Measurements from ENCODE around the gene PSMB5.

The PSMB5 gene

DNA sequence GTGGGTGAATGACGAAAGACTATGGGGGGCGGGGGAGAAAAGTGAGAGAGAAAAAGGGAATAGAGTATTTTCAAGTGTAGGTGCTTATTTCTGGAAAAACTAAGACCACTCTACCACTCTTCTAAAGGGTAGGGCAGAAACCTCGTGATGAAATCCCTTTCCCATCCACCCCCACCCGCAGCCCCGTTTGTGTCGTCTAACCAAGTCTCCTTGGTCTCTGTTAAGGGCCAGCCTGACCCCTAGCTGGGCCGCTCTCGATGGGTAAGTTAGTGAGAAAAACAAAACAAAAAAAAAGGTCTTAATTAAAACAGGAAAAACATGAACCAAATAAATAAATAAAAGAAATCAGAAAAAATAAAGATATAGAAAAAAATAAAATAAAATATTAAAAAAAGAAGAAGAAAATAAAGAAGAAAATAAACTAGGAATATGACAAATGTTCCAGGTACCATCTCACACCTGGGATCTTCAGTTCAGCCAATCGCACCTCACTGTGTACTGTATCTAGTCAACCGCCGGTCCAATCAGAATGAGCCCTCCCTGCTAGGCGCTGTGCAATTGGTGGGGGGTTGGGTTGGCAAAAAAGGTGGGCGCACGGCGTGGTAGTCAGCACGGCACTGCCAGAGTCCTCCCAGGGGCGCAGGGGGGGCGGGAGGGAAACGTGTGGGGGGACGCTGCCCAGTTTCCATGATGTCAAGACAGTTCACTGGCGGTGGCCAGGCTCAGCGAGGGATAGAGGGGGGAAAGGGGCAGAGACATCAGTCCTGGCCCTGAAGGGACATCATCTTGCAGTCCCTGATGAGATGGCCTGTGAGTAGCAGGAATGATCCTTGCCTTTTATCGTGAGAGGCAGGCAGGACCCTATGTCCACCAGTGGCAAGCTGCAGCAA lies 32.4 kb upstream of the PSMB5 start:
- Mint-ChIP-seq H3K36me3 (ENCODE audit: low read depth) (peaks cover 78% of the 10 kb centered on the region), H3K9me3 (no peaks in the 10 kb centered on the region), H3K4me1 (ENCODE audit: low read depth) (peaks cover 39% of the 10 kb centered on the region), H3K4me3 (no peak overlapping the region), H3K27me3 (no peaks in the 10 kb centered on the region), H3K27ac (no peak overlapping the region)

DNA sequence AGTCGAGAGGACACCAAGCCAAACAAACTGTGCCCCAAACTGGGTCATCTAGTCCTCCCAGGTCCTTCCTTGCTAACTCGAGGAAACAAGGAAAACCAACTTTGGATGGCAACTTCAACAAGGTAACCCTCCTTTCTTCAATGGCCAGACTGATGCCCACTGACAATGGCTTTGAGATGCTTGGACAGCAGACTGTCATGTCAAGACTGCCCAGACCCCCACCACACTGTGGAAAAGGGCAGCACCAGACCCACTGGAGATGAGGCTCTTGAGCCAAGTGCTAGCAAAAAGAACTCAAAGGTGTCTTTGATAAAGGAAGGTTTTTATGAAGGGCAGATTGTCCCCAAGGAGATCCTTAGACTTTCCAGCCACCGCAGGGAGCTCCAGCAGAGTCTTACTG lies 31.7 kb upstream of the PSMB5 start:
- Mint-ChIP-seq H3K9me3 (no peaks in the 10 kb centered on the region), H3K4me1 (ENCODE audit: low read depth) (peaks cover 32% of the 10 kb centered on the region), H3K36me3 (ENCODE audit: low read depth) (peaks cover 74% of the 10 kb centered on the region), H3K27ac (no peak overlapping the region), H3K27me3 (no peaks in the 10 kb centered on the region), H3K4me3 (no peak overlapping the region)

DNA sequence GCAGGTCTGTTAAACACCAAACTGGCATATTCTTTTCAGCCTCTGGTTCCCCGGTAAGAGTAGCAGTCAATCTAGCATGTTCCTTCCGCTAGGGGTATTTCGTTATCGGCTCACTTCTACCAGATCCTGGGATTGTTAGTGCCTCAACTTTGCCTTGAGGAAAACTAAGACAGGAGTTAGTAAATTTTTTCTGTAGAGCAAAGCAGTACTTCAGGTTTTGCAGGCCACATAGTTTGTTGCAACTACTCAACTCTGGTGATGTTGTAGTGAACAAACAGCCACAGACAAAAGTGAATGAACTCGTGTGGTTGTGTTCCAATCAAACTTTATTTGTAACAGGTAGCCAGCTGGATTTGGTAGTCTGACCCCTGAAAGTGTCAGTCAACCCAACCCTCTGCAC lies 28.9 kb upstream of the PSMB5 start:
- Mint-ChIP-seq H3K27me3 (no peaks in the 10 kb centered on the region), H3K27ac (no peak overlapping the region), H3K36me3 (ENCODE audit: low read depth) (peaks cover 76% of the 10 kb centered on the region), H3K4me1 (ENCODE audit: low read depth) (peaks cover 7% of the 10 kb centered on the region), H3K9me3 (no peaks in the 10 kb centered on the region), H3K4me3 (no peak overlapping the region)

DNA sequence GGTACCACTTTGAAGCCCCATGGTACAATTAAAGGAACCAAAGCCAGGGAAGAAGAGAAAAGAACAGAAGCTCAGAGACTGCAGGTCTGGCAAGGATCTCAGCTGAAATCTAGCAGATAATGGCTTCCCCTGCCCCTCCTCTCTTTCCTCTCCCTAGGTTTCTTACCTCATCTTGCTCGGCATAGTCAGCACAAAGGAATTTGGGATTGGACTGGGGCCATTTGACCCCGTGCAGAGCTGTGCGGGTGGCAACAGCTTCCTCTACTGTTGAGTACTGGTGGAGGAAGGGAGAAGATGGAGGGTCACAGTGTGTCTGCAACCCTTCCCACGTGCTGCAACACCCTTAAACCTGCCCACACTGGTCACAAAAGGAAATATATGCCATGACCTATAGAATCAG lies 27.3 kb upstream of the PSMB5 start:
- no peaks in the 10 kb centered on the region for H3K9me3 Mint-ChIP-seq
- H3K27ac Mint-ChIP-seq = no peak overlapping the region
- peaks cover 13% of the 10 kb centered on the region for H3K4me1 Mint-ChIP-seq (ENCODE audit: low read depth)
- no peaks in the 10 kb centered on the region for H3K27me3 Mint-ChIP-seq
- peaks cover 70% of the 10 kb centered on the region for H3K36me3 Mint-ChIP-seq (ENCODE audit: low read depth)
- no peak overlapping the region for H3K4me3 Mint-ChIP-seq

DNA sequence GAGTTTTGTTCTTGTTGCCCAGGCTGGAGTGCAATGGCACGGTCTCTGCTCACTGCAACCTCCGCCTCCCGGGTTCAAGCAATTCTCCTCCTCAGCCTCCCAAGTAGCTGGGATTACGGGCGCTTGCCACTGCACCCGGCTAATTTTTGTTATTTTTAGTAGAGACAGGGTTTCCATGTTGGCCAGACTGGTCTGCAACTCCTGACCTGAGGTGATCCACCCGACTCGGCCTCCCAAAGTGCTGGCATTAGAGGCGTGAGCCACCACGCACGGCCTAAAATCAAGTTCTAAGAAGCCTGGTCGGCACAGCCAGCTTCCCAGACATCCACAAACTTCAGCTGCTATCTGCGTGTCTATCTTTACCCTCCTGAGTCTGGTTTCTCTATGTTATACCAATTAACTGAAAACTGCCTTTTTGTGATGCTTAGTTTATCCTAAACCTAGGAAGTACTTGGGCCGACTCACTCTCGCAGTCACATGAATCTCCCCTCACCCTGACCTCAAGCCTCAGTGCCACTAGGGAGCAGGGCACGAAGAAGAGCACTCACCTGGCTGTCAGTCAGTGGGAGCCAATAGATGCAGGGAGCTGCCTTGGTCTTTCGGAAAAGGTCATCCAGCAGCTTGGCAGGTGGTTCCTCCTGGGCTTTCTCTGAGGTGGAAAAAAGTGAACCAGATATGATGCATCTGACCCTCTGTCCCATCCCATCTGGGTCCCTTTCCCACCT lies 26.0 kb upstream of the PSMB5 start:
- H3K36me3 Mint-ChIP-seq (ENCODE audit: low read depth) = peaks cover 61% of the 10 kb centered on the region
- H3K4me1 Mint-ChIP-seq (ENCODE audit: low read depth) = peaks cover 20% of the 10 kb centered on the region
- no peak overlapping the region for H3K27ac Mint-ChIP-seq
- peaks cover 5% of the 10 kb centered on the region for H3K27me3 Mint-ChIP-seq
- H3K4me3 Mint-ChIP-seq = no peak overlapping the region
- no peaks in the 10 kb centered on the region for H3K9me3 Mint-ChIP-seq

DNA sequence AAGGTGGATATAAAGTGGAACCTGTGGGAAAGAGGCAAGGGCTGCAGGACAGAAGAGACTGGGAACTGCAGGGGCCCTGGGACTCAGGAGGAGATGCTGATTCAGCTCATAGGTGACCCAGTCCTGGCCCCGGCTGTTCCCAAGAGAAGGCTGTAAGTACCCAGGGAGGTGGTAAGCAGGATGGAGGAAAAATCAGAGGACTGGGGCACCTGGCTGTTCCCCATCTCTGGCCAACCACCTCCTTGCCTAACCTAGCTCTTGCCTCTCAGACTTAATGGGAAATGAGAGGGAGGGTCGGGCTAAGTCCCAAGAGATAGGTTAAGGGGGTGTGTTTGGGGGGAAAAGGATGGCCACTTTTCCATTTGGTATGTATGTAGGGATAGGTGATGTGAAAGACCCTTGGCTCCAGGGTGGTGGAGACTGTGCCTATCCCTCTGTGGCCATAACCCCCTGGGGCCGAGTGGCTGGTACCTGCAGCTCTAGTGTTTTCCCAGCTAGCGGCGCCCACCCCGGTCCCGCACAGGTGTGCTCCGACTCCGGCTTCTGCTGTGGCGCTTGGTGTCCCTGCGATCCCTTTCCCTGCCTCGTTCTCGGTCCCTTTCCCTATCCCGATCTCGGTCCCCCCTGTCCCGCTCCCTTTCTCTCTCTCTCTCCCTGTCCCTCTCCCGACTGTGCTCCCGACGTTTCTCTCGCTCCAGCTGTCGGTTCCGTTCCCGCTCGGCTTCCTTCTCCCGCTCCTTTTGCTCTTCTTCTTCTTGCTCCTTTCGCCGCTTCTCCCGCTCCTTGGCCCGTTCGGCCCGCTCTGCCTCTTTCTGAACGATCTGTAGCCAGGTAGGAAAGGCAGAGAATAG lies 24.2 kb upstream of the PSMB5 start:
- H3K27me3 Mint-ChIP-seq = peaks cover 5% of the 10 kb centered on the region
- H3K4me3 Mint-ChIP-seq = no peak overlapping the region
- peaks cover 19% of the 10 kb centered on the region for H3K4me1 Mint-ChIP-seq (ENCODE audit: low read depth)
- H3K36me3 Mint-ChIP-seq (ENCODE audit: low read depth) = peaks cover 44% of the 10 kb centered on the region
- H3K27ac Mint-ChIP-seq = no peak overlapping the region
- no peaks in the 10 kb centered on the region for H3K9me3 Mint-ChIP-seq

DNA sequence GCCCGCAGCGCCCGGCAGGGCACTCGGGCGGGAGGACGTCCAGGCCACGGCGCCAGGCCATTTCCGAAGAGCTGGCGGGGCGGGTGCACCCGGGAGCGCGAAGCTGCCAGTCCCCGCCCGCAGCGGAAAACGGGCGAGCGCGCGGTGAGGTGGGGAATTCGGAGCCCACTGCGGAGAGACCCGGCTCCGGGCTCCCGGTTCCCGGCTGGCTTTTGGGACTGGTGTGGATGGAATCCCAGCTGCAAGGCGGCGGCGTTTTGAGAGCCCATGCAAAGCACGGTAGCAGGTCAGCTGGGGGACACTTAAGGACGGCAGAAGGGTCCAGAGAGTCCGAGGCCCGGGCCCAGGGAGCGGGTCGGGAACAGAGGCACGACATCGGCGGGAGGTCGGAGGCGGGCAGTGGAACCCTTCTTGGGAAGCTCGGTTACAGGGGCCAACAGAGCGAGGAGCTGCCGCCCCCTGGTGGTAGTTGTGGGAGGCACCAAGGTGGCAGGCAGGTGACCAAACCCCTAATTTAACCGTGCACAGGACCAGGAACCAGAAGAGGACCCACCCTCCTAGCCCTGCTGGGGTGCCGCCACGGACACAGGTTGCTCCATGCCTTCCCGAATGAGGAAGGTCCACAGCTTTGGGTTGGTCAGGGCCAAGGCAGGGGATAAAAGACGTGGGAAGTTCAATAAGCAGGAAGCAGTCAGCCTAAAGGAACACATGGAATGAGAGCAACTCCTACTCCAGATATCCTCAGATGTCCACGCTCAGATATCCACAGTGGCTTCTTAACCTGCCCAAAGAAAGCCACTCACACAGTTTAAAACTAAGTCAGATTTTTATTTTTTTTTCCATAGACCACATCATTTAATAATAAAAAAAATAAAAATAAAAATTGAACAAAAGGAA lies 23.3 kb upstream of the PSMB5 start:
- Mint-ChIP-seq H3K9me3 (no peaks in the 10 kb centered on the region), H3K4me3 (peak overlapping the region; percentile 77), H3K4me1 (ENCODE audit: low read depth) (peaks cover 19% of the 10 kb centered on the region), H3K36me3 (ENCODE audit: low read depth) (peaks cover 35% of the 10 kb centered on the region), H3K27me3 (peaks cover 5% of the 10 kb centered on the region), H3K27ac (no peak overlapping the region)

DNA sequence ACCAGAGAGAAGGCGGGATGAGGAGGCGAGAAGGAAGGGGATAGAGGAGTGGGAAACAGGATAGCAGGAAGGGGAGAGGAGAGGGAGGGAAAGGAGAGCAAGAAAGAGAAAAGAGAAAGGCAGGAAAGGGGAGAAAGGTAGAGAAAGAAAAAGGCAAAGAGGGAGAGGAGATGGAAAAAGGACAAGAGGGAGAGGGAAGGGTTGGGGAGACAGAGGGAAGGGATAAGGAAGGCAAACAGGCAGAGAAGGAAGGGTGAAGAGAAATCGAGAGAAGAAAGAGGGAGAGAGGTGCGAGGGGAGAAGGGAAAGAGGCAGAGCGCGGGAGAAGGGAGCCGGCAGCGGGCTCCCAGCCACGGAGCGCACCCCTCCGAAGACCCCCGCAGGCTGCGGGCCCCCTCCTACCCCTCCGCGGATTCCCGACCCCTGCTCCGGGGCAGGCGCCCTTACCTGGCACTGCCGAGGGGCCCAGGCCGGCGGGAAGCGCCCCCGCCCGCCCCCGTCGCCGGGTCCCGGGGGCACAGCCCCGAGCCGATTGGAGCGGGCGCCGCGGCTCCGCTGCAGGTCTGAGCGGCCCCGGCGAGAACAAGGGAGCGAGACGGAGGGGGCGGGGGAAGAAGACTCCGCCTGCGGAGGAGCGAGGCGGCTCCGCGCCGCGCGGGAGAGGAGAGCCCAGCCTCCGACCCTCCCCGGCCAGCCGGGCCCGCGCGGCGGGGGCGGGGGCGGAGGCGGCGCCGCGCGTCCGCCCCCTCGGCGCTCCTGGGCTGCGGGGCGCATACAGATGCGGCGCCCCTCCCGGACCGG lies 22.5 kb upstream of the PSMB5 start, which contains the start of gene CDH24:
Gene CDH24, minus strand, starts transcription at position 565 of the 801 bp plus-strand sequence. CDS start 1,787 bp downstream, outside the sequence.
- H3K36me3 Mint-ChIP-seq (ENCODE audit: low read depth) = peaks cover 27% of the 10 kb centered on the region

DNA sequence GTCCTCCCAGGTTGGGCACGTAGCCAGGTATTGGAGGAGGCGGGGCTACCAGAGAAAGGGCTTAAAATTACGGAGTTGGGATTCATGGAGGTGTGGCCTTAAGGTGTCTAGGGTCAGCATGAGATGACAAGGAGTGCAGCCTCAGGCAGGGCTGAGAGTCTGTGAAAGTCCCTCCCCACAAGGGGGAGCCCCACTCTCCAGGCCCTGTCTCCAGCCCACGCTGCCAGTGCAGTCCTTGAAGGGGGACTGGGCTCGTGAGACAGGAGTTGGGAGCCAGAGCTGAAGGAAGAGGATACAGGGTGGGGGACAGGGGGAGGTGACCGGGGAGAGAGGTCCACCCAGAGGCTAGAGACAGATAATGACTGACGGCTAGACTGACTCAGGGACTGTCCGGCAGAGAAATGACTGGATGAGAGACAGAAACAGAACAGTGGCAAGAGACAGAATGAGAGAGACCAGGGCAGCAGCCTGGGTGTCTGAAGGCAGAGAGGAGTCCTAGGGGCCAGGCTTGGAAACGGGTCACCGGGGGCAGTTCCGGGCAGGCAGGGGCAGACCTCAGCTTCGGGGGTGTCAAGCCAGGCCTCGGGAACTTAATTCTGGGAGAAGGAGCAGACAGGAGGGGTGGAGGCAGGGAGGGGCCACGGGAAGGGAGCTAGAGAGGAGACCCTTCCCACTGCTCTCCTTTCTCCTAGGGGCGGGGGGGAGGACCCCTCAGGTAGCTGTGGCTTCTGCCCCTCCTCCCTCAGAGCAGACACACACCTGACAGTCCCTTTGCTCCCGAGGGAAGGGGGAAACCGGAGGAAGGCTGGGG lies 21.6 kb upstream of the PSMB5 start:
- H3K27me3 Mint-ChIP-seq = peaks cover 5% of the 10 kb centered on the region
- H3K27ac Mint-ChIP-seq = no peak overlapping the region
- H3K4me3 Mint-ChIP-seq = peak overlapping the region; percentile 69
- H3K36me3 Mint-ChIP-seq (ENCODE audit: low read depth) = peaks cover 23% of the 10 kb centered on the region
- H3K4me1 Mint-ChIP-seq (ENCODE audit: low read depth) = peaks cover 19% of the 10 kb centered on the region
- H3K9me3 Mint-ChIP-seq = no peaks in the 10 kb centered on the region

More for the DNA sequence above, 22.5 kb upstream of the PSMB5 start, which contains the start of gene CDH24:
- peaks cover 19% of the 10 kb centered on the region for H3K4me1 Mint-ChIP-seq (ENCODE audit: low read depth)
- H3K9me3 Mint-ChIP-seq = no peaks in the 10 kb centered on the region
- H3K4me3 Mint-ChIP-seq = peak within 1 kb of the TSS; percentile 77
- peaks cover 5% of the 10 kb centered on the region for H3K27me3 Mint-ChIP-seq
- no peak within 1 kb of the TSS for H3K27ac Mint-ChIP-seq

DNA sequence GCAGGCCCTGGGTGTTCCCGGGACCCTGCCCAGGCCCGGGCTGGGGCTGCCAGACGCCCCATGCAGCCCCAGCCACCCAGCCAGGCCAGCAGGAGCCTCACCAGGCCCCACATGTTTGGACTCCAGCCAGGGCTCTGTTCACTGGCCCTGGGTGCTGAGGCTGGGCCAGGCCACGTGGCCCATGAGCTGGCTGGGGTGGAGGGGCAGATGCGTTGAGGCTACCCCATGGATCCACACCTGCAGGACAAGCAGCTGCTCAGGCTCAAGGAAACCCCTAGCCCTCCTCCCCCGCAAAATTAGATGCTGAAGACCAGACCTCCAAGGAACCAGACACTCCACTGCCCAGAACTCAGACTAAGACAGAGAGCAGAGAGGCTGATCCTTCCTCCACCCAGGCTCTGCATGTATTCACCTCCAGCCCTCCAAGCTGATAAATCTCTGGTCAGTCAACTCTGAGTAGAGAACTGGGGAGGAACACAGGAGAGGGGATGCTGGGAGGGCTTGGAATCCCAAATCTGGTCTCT lies 21.0 kb upstream of the PSMB5 start:
- H3K4me3 Mint-ChIP-seq = peak overlapping the region; percentile 69
- peaks cover 17% of the 10 kb centered on the region for H3K36me3 Mint-ChIP-seq (ENCODE audit: low read depth)
- H3K9me3 Mint-ChIP-seq = no peaks in the 10 kb centered on the region
- peaks cover 19% of the 10 kb centered on the region for H3K4me1 Mint-ChIP-seq (ENCODE audit: low read depth)
- peaks cover 5% of the 10 kb centered on the region for H3K27me3 Mint-ChIP-seq
- no peak overlapping the region for H3K27ac Mint-ChIP-seq

DNA sequence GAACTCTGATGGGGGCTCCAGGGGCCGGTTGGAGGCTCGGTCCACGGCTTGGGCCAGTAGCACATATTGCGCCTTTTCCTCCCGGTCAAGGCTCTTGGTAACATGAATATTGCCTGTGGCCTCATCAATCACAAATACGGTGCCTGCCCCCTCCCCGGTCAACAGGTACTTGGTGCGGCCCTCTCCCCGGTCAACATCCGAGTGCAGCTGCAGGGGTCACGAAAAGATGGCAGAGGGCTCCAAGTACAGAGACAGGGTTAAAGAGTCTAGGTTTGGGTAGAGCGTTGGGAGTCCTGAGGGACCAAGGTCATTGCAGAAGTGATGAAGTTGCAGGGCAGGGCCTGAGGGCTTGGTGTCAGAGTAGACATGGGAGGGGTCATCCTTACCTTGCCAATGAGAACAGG lies 20.4 kb upstream of the PSMB5 start:
- H3K27ac Mint-ChIP-seq = no peak overlapping the region
- peaks cover 5% of the 10 kb centered on the region for H3K27me3 Mint-ChIP-seq
- H3K4me1 Mint-ChIP-seq (ENCODE audit: low read depth) = peaks cover 19% of the 10 kb centered on the region
- no peaks in the 10 kb centered on the region for H3K9me3 Mint-ChIP-seq
- no peak overlapping the region for H3K4me3 Mint-ChIP-seq
- peaks cover 13% of the 10 kb centered on the region for H3K36me3 Mint-ChIP-seq (ENCODE audit: low read depth)

DNA sequence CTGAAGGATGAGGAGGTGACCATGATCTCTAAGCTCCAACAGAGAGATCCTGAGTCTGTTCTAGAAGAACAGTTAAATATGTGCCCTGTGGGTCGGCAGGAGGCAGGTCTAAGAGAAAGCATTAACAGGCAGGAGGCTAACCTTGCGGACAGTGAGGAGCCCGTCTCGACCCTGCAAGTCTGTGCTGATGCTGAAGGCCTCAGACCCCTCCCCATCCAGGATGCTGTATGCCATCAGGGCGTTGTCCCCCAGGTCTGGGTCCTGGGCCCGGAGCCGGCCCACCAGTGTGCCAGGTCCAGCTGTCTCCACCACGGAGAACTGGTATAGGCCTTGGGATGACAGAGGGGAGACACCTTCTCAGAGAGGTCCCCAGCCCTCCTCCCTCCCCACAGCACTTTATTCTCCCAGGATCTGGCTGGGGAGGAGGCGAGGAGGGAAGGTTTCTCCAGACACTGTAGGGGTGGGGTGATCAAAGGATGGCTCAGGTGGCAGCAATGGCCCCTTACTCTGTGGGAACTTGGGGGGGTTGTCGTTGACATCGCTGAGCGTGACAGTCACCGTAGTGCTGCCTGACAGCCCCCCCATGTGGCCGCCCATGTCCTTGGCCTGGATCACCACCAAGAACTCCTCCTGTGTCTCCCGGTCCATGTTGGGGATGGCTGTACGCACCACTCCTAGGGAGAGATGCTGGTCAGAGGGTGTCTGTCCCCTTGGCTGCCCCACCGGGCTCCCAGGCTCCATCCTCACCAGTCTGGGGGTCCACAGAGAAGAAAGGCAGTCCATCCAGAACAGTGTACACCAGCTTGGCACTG lies 19.5 kb upstream of the PSMB5 start:
- Mint-ChIP-seq H3K27ac (no peak overlapping the region), H3K27me3 (peaks cover 5% of the 10 kb centered on the region), H3K36me3 (ENCODE audit: low read depth) (peaks cover 7% of the 10 kb centered on the region), H3K4me1 (ENCODE audit: low read depth) (peaks cover 19% of the 10 kb centered on the region), H3K9me3 (no peaks in the 10 kb centered on the region), H3K4me3 (no peak overlapping the region)

Measured in stimulated activated naive CD8-positive, alpha-beta T cell treated with anti-CD3 and anti-CD28 coated beads, Interleukin-15, Interleukin-2, amounts not matched to agents 100 ng/mL and 50 ng/mL, for 24 hours (primary cell).